Ovary (tissue), 3 donors: ENCODE measurements around the gene KCNJ16.

Experiments
- EP300 ChIP-seq: sonication (generic); formaldehyde crosslinking; IDR thresholded peaks from one replicate; pipeline ENCODE4 v1.6.1; 2017; ENCODE audit warnings: antibody characterized with exemption
- POLR2A ChIP-seq: fragments of 450-650 bp; IDR thresholded peaks from one replicate; pipeline ENCODE4 v1.6.1; 2017; ENCODE audit warnings: antibody characterized with exemption, mild to moderate bottlenecking, moderate library complexity
- TF ChIP-seq, protein P1 (sequence below), 3 donors: fragments of 450-650 bp in 2 of 3; fragments of 200-600 bp in 1 of 3; IDR thresholded peaks; one replicate each; pipeline versions ENCODE4 v1.5.1 to v1.8.0; 2016 to 2022; ENCODE audit warnings: antibody characterized with exemption in 3 of 3, mild to moderate bottlenecking in 1 of 3
- donor health status: DM: no; HTN: no; CAD: no.

DNA sequence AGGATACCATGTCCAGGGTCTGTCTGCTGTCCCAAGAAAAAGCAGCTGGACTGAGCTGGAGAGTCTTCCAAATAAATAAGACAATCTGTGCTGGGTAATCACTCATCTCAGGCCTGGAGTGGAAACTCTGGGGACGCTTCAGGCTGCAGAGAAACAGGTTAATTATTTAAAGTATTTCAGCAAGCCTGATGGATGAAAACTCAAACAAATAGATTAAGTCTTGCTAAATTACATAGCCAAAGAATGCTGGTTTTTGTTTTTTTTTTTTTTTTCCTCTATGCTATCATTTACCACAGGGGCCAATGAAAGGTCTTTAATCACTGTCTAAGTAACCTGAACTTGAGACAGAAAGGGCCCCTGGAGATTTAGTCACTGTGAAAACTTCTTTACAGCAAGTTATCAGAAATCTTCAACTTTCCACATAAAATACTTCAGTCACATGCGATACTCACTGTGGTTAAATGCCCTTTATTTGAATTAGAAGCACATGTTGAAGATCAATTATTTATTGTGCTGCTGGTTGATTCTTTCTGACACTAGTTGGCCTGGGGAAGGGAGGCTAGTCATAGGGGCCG lies 63.4 kb downstream of the KCNJ16 start:
- TF ChIP-seq POLR2A (no peak), EP300 (no peak)
- TF ChIP-seq, protein P1, sequence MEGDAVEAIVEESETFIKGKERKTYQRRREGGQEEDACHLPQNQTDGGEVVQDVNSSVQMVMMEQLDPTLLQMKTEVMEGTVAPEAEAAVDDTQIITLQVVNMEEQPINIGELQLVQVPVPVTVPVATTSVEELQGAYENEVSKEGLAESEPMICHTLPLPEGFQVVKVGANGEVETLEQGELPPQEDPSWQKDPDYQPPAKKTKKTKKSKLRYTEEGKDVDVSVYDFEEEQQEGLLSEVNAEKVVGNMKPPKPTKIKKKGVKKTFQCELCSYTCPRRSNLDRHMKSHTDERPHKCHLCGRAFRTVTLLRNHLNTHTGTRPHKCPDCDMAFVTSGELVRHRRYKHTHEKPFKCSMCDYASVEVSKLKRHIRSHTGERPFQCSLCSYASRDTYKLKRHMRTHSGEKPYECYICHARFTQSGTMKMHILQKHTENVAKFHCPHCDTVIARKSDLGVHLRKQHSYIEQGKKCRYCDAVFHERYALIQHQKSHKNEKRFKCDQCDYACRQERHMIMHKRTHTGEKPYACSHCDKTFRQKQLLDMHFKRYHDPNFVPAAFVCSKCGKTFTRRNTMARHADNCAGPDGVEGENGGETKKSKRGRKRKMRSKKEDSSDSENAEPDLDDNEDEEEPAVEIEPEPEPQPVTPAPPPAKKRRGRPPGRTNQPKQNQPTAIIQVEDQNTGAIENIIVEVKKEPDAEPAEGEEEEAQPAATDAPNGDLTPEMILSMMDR (IDR thresholded peaks at IDR 0.05), result no peak
